IMR-90 (cell line): ENCODE data around the gene KRTAP3-1.
A peak's percentile ranks its signal among the peaks of the same experiment; 100 is the strongest.

Experiments
- BHLHE40 ChIP-seq: fragments of 150-350 bp; IDR thresholded peaks from 2 replicates; pipeline ENCODE4 v1.6.1; 2016; ENCODE audit warnings: mild to moderate bottlenecking, low read depth, low read length
- CEBPB ChIP-seq: IDR thresholded peaks from 2 replicates; pipeline ENCODE4 v1.6.1; 2012; ENCODE audit warnings: low read depth, low read length, improper control_type of control experiment
- ELK1 ChIP-seq: fragments of 150-350 bp; IDR thresholded peaks from 2 replicates; pipeline ENCODE4 v1.6.1; 2016; ENCODE audit warnings: low read depth, mild to moderate bottlenecking, low read length, moderate library complexity, borderline replicate concordance
- FOS ChIP-seq: fragments of 150-350 bp; IDR thresholded peaks from 2 replicates; pipeline ENCODE4 v1.6.1; 2016; ENCODE audit warnings: low read depth, low read length
- POLR2A ChIP-seq: IDR thresholded peaks from 2 replicates; pipeline ENCODE4 v1.6.1; 2012; ENCODE audit warnings: mild to moderate bottlenecking, low read depth, low read length
- RCOR1 ChIP-seq: IDR thresholded peaks from 2 replicates; pipeline ENCODE4 v1.6.1; 2012; ENCODE audit warnings: mild to moderate bottlenecking, low read length, improper control_type of control experiment; ENCODE audit not compliant: insufficient replicate concordance
- RFX5 ChIP-seq: IDR thresholded peaks from 2 replicates; pipeline ENCODE4 v1.8.0; 2012; ENCODE audit warnings: low read depth, mild to moderate bottlenecking, low read length, moderate library complexity
- SMC3 ChIP-seq: fragments of 150-350 bp; IDR thresholded peaks from 2 replicates; pipeline ENCODE4 v1.6.1; 2016; ENCODE audit warnings: low read depth, mild to moderate bottlenecking, antibody characterized with exemption, low read length, moderate library complexity
- TF ChIP-seq, protein P1 (sequence below): conservative IDR thresholded peaks from 2 replicates; pipeline ENCODE4 v1.5.1; 2012; ENCODE audit warnings: mild to moderate bottlenecking, low read depth, low read length, improper control_type of control experiment

DNA sequence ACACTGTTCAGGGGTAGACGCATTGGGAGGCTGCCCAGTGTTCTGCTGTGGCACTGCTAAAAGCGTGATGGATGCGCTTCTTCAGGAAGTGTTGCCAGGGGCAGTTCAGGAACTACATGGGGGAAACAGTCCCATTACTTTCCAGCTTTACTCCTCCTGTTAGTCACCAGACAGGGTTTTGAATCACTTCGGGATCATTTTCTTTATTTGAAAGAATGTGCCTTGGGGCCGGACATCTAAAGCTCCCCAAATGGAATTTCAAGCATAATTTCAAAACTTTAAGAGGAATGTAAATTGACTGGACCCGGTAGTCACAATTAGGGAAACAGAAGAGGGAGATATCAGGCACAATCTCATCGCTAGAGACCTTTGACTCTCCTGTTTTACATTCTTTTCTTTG, 39.5 kb upstream of the KRTAP3-1 start:
- TF ChIP-seq, protein P1, sequence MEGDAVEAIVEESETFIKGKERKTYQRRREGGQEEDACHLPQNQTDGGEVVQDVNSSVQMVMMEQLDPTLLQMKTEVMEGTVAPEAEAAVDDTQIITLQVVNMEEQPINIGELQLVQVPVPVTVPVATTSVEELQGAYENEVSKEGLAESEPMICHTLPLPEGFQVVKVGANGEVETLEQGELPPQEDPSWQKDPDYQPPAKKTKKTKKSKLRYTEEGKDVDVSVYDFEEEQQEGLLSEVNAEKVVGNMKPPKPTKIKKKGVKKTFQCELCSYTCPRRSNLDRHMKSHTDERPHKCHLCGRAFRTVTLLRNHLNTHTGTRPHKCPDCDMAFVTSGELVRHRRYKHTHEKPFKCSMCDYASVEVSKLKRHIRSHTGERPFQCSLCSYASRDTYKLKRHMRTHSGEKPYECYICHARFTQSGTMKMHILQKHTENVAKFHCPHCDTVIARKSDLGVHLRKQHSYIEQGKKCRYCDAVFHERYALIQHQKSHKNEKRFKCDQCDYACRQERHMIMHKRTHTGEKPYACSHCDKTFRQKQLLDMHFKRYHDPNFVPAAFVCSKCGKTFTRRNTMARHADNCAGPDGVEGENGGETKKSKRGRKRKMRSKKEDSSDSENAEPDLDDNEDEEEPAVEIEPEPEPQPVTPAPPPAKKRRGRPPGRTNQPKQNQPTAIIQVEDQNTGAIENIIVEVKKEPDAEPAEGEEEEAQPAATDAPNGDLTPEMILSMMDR: no peak
- TF ChIP-seq RCOR1 (no peak), FOS (peak; percentile 19; the same call in 1 of the 2 replicates), BHLHE40 (peak; percentile 43; the same call in 1 of the 2 replicates), POLR2A (no peak), RFX5 (no peak), SMC3 (no peak), CEBPB (no peak), ELK1 (no peak)
